IMR-90 (cell line): Measurements from ENCODE around the gene RTF1. TPM values are rescaled to one million over a fixed set of nuclear protein-coding genes. Genes with fewer than 3 reads are reported as not detected.

Experiments
- ATAC-seq: fragments of 200-7000 bp; cut with Tn5 transposase; 2 replicates; pipeline ENCODE4 v1.9.1; 2020; ENCODE audit warnings: low read depth, mild to moderate bottlenecking, moderate library complexity
- BruUV-seq: library from RNA; stranded (reverse); fragments of 400-500 nt; replicated peaks from 2 replicates; lab custom pipeline; 2021; lab: Mats Ljungman, UMichigan
- CTCF ChIA-PET: fragments of 300-600 bp; formaldehyde crosslinking; extraction: SDS; loops from one replicate; lab custom pipeline; 2021; ENCODE audit warnings: antibody characterized with exemption; lab: Yijun Ruan, JAX
- POLR2A ChIA-PET: fragments of 300-600 bp; sonication (Branson Sonifier 250); formaldehyde crosslinking; loops from one replicate; lab custom pipeline; 2022; ENCODE audit warnings: antibody characterized with exemption; ENCODE audit not compliant: unreplicated experiment; lab: Charles Lee
- DNase-seq: peaks from one replicate; pipeline ENCODE4 v3.0.0; 2013
- H2AFZ ChIP-seq: replicated peaks from 2 replicates; pipeline ENCODE3; 2013; ENCODE audit warnings: low read length, mild to moderate bottlenecking; ENCODE audit not compliant: poor library complexity
- H2AK5ac ChIP-seq: 2 replicates; pipeline ENCODE4 v1.6.1; 2013; ENCODE audit warnings: low read depth, low read length, inconsistent platforms
- H2AK9ac ChIP-seq: replicated peaks from 2 replicates; pipeline ENCODE3; 2013; ENCODE audit warnings: mild to moderate bottlenecking, low read depth, low read length, moderate library complexity; ENCODE audit not compliant: poor library complexity
- H2BK120ac ChIP-seq: 2 replicates; pipeline ENCODE4 v1.6.1; 2013; ENCODE audit warnings: low read depth, low read length, inconsistent platforms
- H2BK15ac ChIP-seq: 3 replicates; pipeline ENCODE4 v1.6.1; 2013; ENCODE audit warnings: low read depth, low read length, inconsistent platforms
- H2BK20ac ChIP-seq: 2 replicates; pipeline ENCODE4 v1.6.1; 2013; ENCODE audit warnings: low read depth, mild to moderate bottlenecking, inconsistent platforms, low read length, moderate library complexity
- H2BK5ac ChIP-seq: 2 replicates; pipeline ENCODE4 v1.6.1; 2013; ENCODE audit warnings: mild to moderate bottlenecking, low read depth, low read length, inconsistent platforms; ENCODE audit not compliant: poor library complexity, severe bottlenecking
- H3K14ac ChIP-seq: replicated peaks from 2 replicates; pipeline ENCODE4 v1.6.1; 2013; ENCODE audit warnings: low read depth, low read length, inconsistent platforms
- H3K18ac ChIP-seq: 2 replicates; pipeline ENCODE4 v1.6.1; 2013; ENCODE audit warnings: low read depth, low read length, control low read depth
- H3K23ac ChIP-seq: 2 replicates; pipeline ENCODE4 v1.6.1; 2013; ENCODE audit warnings: low read depth, low read length, inconsistent platforms
- H3K27ac ChIP-seq: 2 replicates; pipeline ENCODE4 v1.5.1; 2013; ENCODE audit warnings: mild to moderate bottlenecking, control low read depth, low read length; ENCODE audit not compliant: insufficient read depth
- H3K27me3 ChIP-seq: 2 replicates; pipeline ENCODE4 v1.6.1; 2013; ENCODE audit warnings: low read length; ENCODE audit not compliant: control insufficient read depth, insufficient read depth
- H3K36me3 ChIP-seq: 2 replicates; pipeline ENCODE4 v1.6.1; 2013; ENCODE audit warnings: low read length, mixed read lengths; ENCODE audit not compliant: control insufficient read depth, insufficient read depth
- H3K4ac ChIP-seq: 2 replicates; pipeline ENCODE4 v1.6.1; 2013; ENCODE audit warnings: low read depth, low read length, inconsistent platforms
- H3K4me1 ChIP-seq: 2 replicates; pipeline ENCODE4 v1.6.1; 2013; ENCODE audit warnings: low read length, mixed read lengths; ENCODE audit not compliant: control insufficient read depth, insufficient read depth
- H3K4me2 ChIP-seq: 2 replicates; pipeline ENCODE4 v1.6.1; 2013; ENCODE audit warnings: low read depth, mild to moderate bottlenecking, control low read depth, low read length, moderate library complexity
- H3K4me3 ChIP-seq: 2 replicates; pipeline ENCODE4 v1.5.1; 2013; ENCODE audit warnings: low read depth, mild to moderate bottlenecking, control low read depth, low read length, moderate library complexity; ENCODE audit not compliant: insufficient read depth
- H3K56ac ChIP-seq: 2 replicates; pipeline ENCODE4 v1.6.1; 2013; ENCODE audit warnings: low read length, inconsistent platforms; ENCODE audit not compliant: insufficient read depth; ENCODE audit errors: extremely low read depth
- H3K79me1 ChIP-seq, 2 experiments: 2 replicates each; pipeline ENCODE4 v1.6.1; 2013; ENCODE audit warnings: low read length in 2 of 2, inconsistent platforms in 1 of 2, low read depth in 1 of 2
- H3K9ac ChIP-seq: 2 replicates; pipeline ENCODE4 v1.6.1; 2013; ENCODE audit warnings: low read depth, low read length, control low read depth
- H3K9me1 ChIP-seq: 2 replicates; pipeline ENCODE4 v1.6.1; 2013; ENCODE audit warnings: low read length, inconsistent platforms; ENCODE audit not compliant: insufficient read depth
- H3K9me3 ChIP-seq: 2 replicates; pipeline ENCODE4 v1.6.1; 2013; ENCODE audit warnings: low read length; ENCODE audit not compliant: control insufficient read depth, insufficient read depth
- H4K20me1 ChIP-seq: 2 replicates; pipeline ENCODE4 v1.6.1; 2013; ENCODE audit warnings: low read length, inconsistent platforms; ENCODE audit not compliant: insufficient read depth
- H4K5ac ChIP-seq: 2 replicates; pipeline ENCODE4 v1.6.1; 2013; ENCODE audit warnings: mild to moderate bottlenecking, low read depth, low read length, control low read depth
- H4K8ac ChIP-seq, 2 experiments: 2 replicates each; pipeline ENCODE4 v1.6.1; 2013; ENCODE audit warnings: low read depth in 2 of 2, low read length in 2 of 2, control low read depth in 1 of 2, inconsistent platforms in 1 of 2
- H4K91ac ChIP-seq: 2 replicates; pipeline ENCODE4 v1.6.1; 2013; ENCODE audit warnings: low read depth, low read length, inconsistent platforms; ENCODE audit not compliant: insufficient read depth
- MAFK ChIP-seq: IDR thresholded peaks from 2 replicates; pipeline ENCODE4 v1.6.1; 2012; ENCODE audit warnings: low read depth, low read length, improper control_type of control experiment
- MAZ ChIP-seq: IDR thresholded peaks from 2 replicates; pipeline ENCODE4 v1.6.1; 2012; ENCODE audit warnings: low read depth, mild to moderate bottlenecking, low read length, improper control_type of control experiment, moderate library complexity, borderline replicate concordance
- NFE2L2 ChIP-seq: fragments of 150-350 bp; IDR thresholded peaks from 2 replicates; pipeline ENCODE4 v1.6.1; 2016; ENCODE audit warnings: low read depth, mild to moderate bottlenecking, low read length
- RAD21 ChIP-seq: IDR thresholded peaks from 2 replicates; pipeline ENCODE4 v1.6.1; 2012; ENCODE audit warnings: low read length, improper control_type of control experiment
- RCOR1 ChIP-seq: IDR thresholded peaks from 2 replicates; pipeline ENCODE4 v1.6.1; 2012; ENCODE audit warnings: mild to moderate bottlenecking, low read length, improper control_type of control experiment; ENCODE audit not compliant: insufficient replicate concordance
- WGBS, 2 experiments: methylation state at CpG; one replicate each; pipeline versions ENCODE4 v1.1.5 to v1.1.7; 2013; ENCODE audit warnings: missing lambda C conversion rate in 2 of 2; ENCODE audit not compliant: insufficient read length in 1 of 2; ENCODE audit errors: extremely low coverage in 2 of 2; 5-methylcytosine and 5-hydroxymethylcytosine counted together
- dilution Hi-C: fragments of 300-500 bp; cut with HindIII; formaldehyde crosslinking; loops from one replicate; pipeline ENCODE4 v1.14.3; 2018; ENCODE audit warnings: low sequenced_read_pairs; ENCODE audit not compliant: unreplicated experiment
- in situ Hi-C: fragments of 300-500 bp; cut with MboI; formaldehyde crosslinking; loops from 3 replicates; pipeline ENCODE4 v1.14.3; 2019; ENCODE audit warnings: low sequenced_read_pairs, inconsistent platforms, mixed read lengths
- intact Hi-C: fragments of 100-400 bp; cut with micrococcal nuclease; formaldehyde crosslinking; loops from 2 replicates; pipeline ENCODE4 v1.10.0; 2022
- polyA plus RNA-seq, 3 experiments: library from polyadenylated mRNA; depleted of rRNA; stranded (reverse); fragments of >200 nt; gene quantifications; 2 replicates each; pipeline ENCODE4 v1.2.3, GENCODE V29; 2012; ENCODE audit warnings: low replicate concordance in 1 of 3
- total RNA-seq: library from RNA; depleted of rRNA; stranded (reverse); fragments of >200 nt; gene quantifications from 2 replicates; pipeline ENCODE4 v1.2.3, GENCODE V29; 2012
- TF ChIP-seq, protein P1 (sequence below): conservative IDR thresholded peaks from 2 replicates; pipeline ENCODE4 v1.5.1; 2012; ENCODE audit warnings: mild to moderate bottlenecking, low read depth, low read length, improper control_type of control experiment
- TF ChIP-seq, protein P2 (sequence below): fragments of 150-350 bp; IDR thresholded peaks from 2 replicates; pipeline ENCODE4 v1.6.1; 2016; ENCODE audit warnings: low read depth, mild to moderate bottlenecking, low read length, moderate library complexity, borderline replicate concordance

The RTF1 gene
- total and polyA plus RNA-seq, 2 of the 4 experiments (the other 2 are of a cell fraction), result 15.1 to 24.3 TPM

DNA sequence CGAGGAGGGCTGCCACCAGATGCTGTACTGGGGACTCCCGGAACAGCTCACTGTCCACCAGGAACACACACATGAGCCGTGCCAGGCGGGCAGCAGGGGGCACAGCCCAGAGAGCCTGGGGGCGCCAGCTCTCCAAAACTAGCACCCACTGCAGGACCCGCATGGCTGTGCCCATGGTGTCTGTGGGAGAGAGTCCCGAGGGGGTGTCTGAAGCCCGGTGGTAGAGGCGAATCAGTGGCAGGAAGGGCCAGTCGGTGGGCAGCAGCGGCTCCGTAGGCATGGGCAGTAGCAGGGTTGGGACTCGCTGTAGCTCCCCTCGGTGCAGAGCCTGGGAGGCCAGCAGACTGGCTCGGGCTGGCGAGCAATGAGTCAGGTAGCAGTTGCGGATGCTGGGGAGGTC, 103.7 kb downstream of the RTF1 start:
- DNase-seq (no peak), ATAC-seq (no peak)
- H3K9ac ChIP-seq, result no peak overlapping the region
- H3K79me1 ChIP-seq, result no peaks in the 10 kb centered on the region
- no peaks in the 10 kb centered on the region; the same call in 1 of the 2 replicates for H3K9me1 ChIP-seq
- no peak overlapping the region for H3K14ac ChIP-seq
- no peak overlapping the region for H2BK20ac ChIP-seq
- H2BK15ac ChIP-seq, result no peak overlapping the region
- no peak overlapping the region for H3K4me2 ChIP-seq
- no peak overlapping the region for H3K4me3 ChIP-seq
- no peak overlapping the region for H2AK5ac ChIP-seq
- no peak overlapping the region for H3K27ac ChIP-seq
- H4K20me1 ChIP-seq, result no peaks in the 10 kb centered on the region
- H2AFZ ChIP-seq, result no peak overlapping the region
- H2BK120ac ChIP-seq, result no peak overlapping the region
- no peak overlapping the region for H3K18ac ChIP-seq
- no peak overlapping the region for H3K23ac ChIP-seq
- dilution Hi-C loops, result no loop called here
- no peak overlapping the region for H4K91ac ChIP-seq
- BruUV-seq, result no TSS peak
- no peak overlapping the region for H4K5ac ChIP-seq
- peaks cover 46% of the 10 kb centered on the region for H3K36me3 ChIP-seq
- no peak overlapping the region for H3K4ac ChIP-seq
- no peak overlapping the region for H2AK9ac ChIP-seq
- intact Hi-C loops, result no loop called here
- H2BK5ac ChIP-seq, result no peak overlapping the region
- POLR2A ChIA-PET, result no interaction called here
- no peak overlapping the region for H4K8ac ChIP-seq
- TF ChIP-seq MAZ, result no peak
- TF ChIP-seq, protein P1, sequence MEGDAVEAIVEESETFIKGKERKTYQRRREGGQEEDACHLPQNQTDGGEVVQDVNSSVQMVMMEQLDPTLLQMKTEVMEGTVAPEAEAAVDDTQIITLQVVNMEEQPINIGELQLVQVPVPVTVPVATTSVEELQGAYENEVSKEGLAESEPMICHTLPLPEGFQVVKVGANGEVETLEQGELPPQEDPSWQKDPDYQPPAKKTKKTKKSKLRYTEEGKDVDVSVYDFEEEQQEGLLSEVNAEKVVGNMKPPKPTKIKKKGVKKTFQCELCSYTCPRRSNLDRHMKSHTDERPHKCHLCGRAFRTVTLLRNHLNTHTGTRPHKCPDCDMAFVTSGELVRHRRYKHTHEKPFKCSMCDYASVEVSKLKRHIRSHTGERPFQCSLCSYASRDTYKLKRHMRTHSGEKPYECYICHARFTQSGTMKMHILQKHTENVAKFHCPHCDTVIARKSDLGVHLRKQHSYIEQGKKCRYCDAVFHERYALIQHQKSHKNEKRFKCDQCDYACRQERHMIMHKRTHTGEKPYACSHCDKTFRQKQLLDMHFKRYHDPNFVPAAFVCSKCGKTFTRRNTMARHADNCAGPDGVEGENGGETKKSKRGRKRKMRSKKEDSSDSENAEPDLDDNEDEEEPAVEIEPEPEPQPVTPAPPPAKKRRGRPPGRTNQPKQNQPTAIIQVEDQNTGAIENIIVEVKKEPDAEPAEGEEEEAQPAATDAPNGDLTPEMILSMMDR, result no peak
- TF ChIP-seq, protein P2, sequence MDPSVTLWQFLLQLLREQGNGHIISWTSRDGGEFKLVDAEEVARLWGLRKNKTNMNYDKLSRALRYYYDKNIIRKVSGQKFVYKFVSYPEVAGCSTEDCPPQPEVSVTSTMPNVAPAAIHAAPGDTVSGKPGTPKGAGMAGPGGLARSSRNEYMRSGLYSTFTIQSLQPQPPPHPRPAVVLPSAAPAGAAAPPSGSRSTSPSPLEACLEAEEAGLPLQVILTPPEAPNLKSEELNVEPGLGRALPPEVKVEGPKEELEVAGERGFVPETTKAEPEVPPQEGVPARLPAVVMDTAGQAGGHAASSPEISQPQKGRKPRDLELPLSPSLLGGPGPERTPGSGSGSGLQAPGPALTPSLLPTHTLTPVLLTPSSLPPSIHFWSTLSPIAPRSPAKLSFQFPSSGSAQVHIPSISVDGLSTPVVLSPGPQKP, result no peak
- no peak for TF ChIP-seq RCOR1
- TF ChIP-seq RAD21, result no peak
- TF ChIP-seq NFE2L2, result no peak
- TF ChIP-seq MAFK, result no peak
- H3K27me3 ChIP-seq, result no peaks in the 10 kb centered on the region
- WGBS, 2 experiments, result 91% methylated on average over 8 of the region's 17 CpGs; no CpG with 5 or more reads in 1 of the 2 experiments
- in situ Hi-C loops, result no loop called here
- H3K9me3 ChIP-seq, result no peaks in the 10 kb centered on the region
- H3K4me1 ChIP-seq, result no peaks in the 10 kb centered on the region
- no peak overlapping the region for H3K56ac ChIP-seq
- CTCF ChIA-PET, result interaction anchor here (0.8 kb wide), 1 partner anchor 27 kb away, joined by 4 read pairs; no protein-coding TSS in a partner anchor
